ENCODE measurements around the gene ABHD2. TPM values are rescaled to one million over a fixed set of nuclear protein-coding genes. Genes with fewer than 3 reads are reported as not detected.
"Not testable (repeated sequence)": the region's sequence is repeated elsewhere in the genome, so short reads cannot be mapped to it uniquely, and the experiment has no call there.

The ABHD2 gene
- 97.2 TPM for total RNA-seq

DNA sequence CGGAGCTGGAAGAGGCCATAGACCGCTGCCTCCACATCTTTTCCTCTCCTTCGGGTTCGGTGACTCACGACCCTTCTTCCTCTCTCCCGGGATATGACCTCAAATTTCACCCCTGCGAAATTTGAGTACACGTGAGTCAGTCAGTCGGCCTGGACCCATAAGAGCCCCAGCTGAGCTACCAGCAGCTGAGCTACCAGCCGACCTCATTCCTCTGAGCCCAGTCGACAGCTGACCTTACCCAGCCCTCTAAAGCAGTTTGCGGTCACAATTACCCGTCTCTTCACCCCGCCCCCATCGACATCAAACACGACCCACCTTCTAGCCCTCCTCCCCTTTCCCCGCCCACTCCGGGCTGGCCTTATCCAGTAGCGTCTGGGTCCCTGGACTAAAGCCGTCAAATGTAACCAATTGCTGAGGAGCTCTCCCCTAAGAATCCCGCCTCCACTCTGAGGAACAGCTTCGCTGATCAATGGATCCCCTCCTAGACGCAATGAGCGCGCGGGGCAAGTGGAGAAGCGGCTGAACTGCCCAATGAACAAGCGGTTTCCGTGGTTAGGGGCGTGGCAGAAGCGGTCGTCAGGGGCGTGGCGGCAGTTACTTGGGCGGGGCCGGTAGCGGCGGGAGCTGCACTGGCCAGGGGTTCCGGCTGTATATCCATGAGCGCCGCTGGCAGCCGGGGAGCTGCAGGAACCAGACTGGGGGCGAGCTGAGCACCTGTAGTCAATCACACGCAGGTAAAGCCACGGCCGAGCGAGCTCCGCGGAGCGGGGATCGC lies at the start of gene ABHD2:
Gene ABHD2, plus strand, starts transcription at position 627 of the 775 bp plus-strand sequence. CDS start 27,872 bp downstream, outside the sequence.
- Histone ChIP-seq H3K4me1 (ENCODE audit: insufficient read depth, low read length) (peaks cover 51% of the 10 kb centered on the region), H3K27me3 (ENCODE audit: insufficient read depth, low read length) (no peaks in the 10 kb centered on the region), H3K4me3 (ENCODE audit: low read length) (peak within 1 kb of the TSS; percentile 91), H3K9me3 (ENCODE audit: low read depth, low read length) (no peaks in the 10 kb centered on the region)

DNA sequence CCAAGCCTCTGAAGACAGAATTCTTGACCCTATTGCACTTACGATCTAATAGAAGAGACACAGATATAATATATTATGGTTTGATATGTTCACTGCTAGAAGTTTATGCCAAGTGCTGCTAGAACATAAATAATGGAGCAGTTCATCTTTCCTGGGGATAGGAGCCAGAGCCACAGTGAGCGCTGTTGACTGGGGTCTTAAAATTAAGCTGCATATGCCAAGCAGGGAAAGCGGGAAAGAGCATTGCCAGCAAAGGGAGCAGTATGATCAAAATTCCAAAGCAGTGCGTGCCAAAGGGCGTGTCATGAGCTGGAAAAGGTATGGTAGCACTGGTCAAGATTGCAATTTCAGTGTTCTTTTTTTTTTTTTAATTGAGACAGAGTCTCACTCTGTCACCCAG lies 49.1 kb upstream of the ABHD2 start:
- Histone ChIP-seq H3K4me3 (ENCODE audit: low read length) (no peak overlapping the region), H3K4me1 (ENCODE audit: insufficient read depth, low read length) (no peaks in the 10 kb centered on the region), H3K9me3 (ENCODE audit: low read depth, low read length) (no peaks in the 10 kb centered on the region), H3K27me3 (ENCODE audit: insufficient read depth, low read length) (no peaks in the 10 kb centered on the region)

- no peaks in the 10 kb centered on the region for H3K9me3 ChIP-seq (ENCODE audit: low read depth, low read length)
- no peaks in the 10 kb centered on the region for H3K27me3 ChIP-seq (ENCODE audit: insufficient read depth, low read length)
- H3K4me1 ChIP-seq (ENCODE audit: insufficient read depth, low read length): no peaks in the 10 kb centered on the region
- H3K4me3 ChIP-seq (ENCODE audit: low read length): no peak overlapping the region
Measured at GRCh38 chr15:89041507-89041906, 46.7 kb upstream of the ABHD2 start.

GRCh38 chr15:89042387-89042786 lies 45.9 kb upstream of the ABHD2 start:
- H3K9me3 ChIP-seq (ENCODE audit: low read depth, low read length): no peaks in the 10 kb centered on the region
- H3K4me3 ChIP-seq (ENCODE audit: low read length): no peak overlapping the region
- no peaks in the 10 kb centered on the region for H3K4me1 ChIP-seq (ENCODE audit: insufficient read depth, low read length)
- no peaks in the 10 kb centered on the region for H3K27me3 ChIP-seq (ENCODE audit: insufficient read depth, low read length)

- Histone ChIP-seq H3K4me3 (ENCODE audit: low read length) (no peak overlapping the region), H3K9me3 (ENCODE audit: low read depth, low read length) (no peaks in the 10 kb centered on the region)
Measured at GRCh38 chr15:89043031-89044002, 44.9 kb upstream of the ABHD2 start.

GRCh38 chr15:89049016-89049666 lies 39.1 kb upstream of the ABHD2 start:
- H3K27me3 ChIP-seq (ENCODE audit: insufficient read depth, low read length); H3K9me3 ChIP-seq (ENCODE audit: low read depth, low read length); H3K4me1 ChIP-seq (ENCODE audit: insufficient read depth, low read length); H3K4me3 ChIP-seq (ENCODE audit: low read length): not testable (repeated sequence)

More at GRCh38 chr15:89043031-89044002, 44.9 kb upstream of the ABHD2 start:
- no peaks in the 10 kb centered on the region for H3K27me3 ChIP-seq (ENCODE audit: insufficient read depth, low read length)
- no peaks in the 10 kb centered on the region for H3K4me1 ChIP-seq (ENCODE audit: insufficient read depth, low read length)

GRCh38 chr15:89051875-89052274 lies 36.4 kb upstream of the ABHD2 start:
- H3K27me3 ChIP-seq (ENCODE audit: insufficient read depth, low read length): no peaks in the 10 kb centered on the region
- H3K9me3 ChIP-seq (ENCODE audit: low read depth, low read length): no peaks in the 10 kb centered on the region
- no peak overlapping the region for H3K4me3 ChIP-seq (ENCODE audit: low read length)
- H3K4me1 ChIP-seq (ENCODE audit: insufficient read depth, low read length): no peaks in the 10 kb centered on the region

GRCh38 chr15:89052474-89052873 lies 35.8 kb upstream of the ABHD2 start:
- Histone ChIP-seq H3K4me1 (ENCODE audit: insufficient read depth, low read length) (peaks cover 3% of the 10 kb centered on the region), H3K4me3 (ENCODE audit: low read length) (no peak overlapping the region), H3K9me3 (ENCODE audit: low read depth, low read length) (no peaks in the 10 kb centered on the region), H3K27me3 (ENCODE audit: insufficient read depth, low read length) (no peaks in the 10 kb centered on the region)

DNA sequence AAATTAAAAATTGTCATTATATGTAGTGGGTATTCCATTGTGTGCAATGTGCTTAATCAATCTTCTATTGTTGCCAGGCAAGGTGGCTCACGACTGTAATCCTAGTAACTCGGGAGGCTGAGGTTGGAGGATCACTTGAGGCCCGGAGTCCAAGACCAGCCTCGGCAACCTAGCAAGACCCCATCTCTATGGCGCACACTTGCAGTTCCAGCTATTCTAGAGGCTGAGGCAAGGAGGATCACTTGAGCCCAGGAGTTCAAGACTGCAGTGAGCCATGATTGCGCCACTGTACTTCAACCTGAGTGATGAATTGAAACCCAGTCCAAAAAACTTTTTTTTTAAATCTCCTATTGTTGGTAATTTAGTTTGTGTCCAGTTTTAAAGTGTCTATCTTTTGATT lies 33.4 kb upstream of the ABHD2 start:
- Histone ChIP-seq H3K4me3 (ENCODE audit: low read length) (no peak overlapping the region), H3K4me1 (ENCODE audit: insufficient read depth, low read length) (peaks cover 7% of the 10 kb centered on the region), H3K9me3 (ENCODE audit: low read depth, low read length) (no peaks in the 10 kb centered on the region), H3K27me3 (ENCODE audit: insufficient read depth, low read length) (no peaks in the 10 kb centered on the region)

GRCh38 chr15:89057506-89058133 lies 30.6 kb upstream of the ABHD2 start:
- H3K9me3 ChIP-seq (ENCODE audit: low read depth, low read length): no peaks in the 10 kb centered on the region
- H3K4me3 ChIP-seq (ENCODE audit: low read length): no peak overlapping the region

GRCh38 chr15:89058376-89058775 lies 29.9 kb upstream of the ABHD2 start:
- no peaks in the 10 kb centered on the region for H3K9me3 ChIP-seq (ENCODE audit: low read depth, low read length)

More at GRCh38 chr15:89057506-89058133, 30.6 kb upstream of the ABHD2 start:
- Histone ChIP-seq H3K27me3 (ENCODE audit: insufficient read depth, low read length) (no peaks in the 10 kb centered on the region), H3K4me1 (ENCODE audit: insufficient read depth, low read length) (peaks cover 7% of the 10 kb centered on the region)

DNA sequence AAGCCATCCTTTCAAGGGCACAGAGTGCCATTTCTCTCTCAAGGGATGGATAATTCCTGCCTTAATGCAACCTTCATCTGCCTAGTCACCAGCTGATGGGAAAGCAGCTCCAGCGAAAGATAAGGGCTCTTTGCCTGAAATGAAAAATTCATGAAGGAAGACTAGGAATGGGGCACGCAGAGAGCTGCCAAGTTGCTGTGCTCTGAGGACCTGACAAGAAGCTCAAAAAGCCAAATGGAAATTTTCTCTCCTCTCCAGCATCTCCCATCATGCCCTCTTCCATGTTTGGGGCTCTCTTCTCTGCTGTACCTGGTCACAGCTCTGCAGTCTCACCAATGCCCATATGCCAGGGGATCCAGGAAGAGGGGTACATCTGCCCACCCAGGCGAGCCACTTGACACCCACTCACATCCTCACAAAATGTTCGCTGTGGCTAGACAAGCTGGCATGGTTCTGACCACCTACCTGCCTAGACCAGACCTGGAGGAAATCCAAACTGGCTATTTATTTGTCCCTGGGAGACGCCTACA lies 29.3 kb upstream of the ABHD2 start:
- no peaks in the 10 kb centered on the region for H3K9me3 ChIP-seq (ENCODE audit: low read depth, low read length)
- H3K4me3 ChIP-seq (ENCODE audit: low read length): no peak overlapping the region
- H3K4me1 ChIP-seq (ENCODE audit: insufficient read depth, low read length): peaks cover 7% of the 10 kb centered on the region
- no peaks in the 10 kb centered on the region for H3K27me3 ChIP-seq (ENCODE audit: insufficient read depth, low read length)

More at GRCh38 chr15:89058376-89058775, 29.9 kb upstream of the ABHD2 start:
- H3K27me3 ChIP-seq (ENCODE audit: insufficient read depth, low read length): no peaks in the 10 kb centered on the region
- peaks cover 7% of the 10 kb centered on the region for H3K4me1 ChIP-seq (ENCODE audit: insufficient read depth, low read length)
- no peak overlapping the region for H3K4me3 ChIP-seq (ENCODE audit: low read length)

DNA sequence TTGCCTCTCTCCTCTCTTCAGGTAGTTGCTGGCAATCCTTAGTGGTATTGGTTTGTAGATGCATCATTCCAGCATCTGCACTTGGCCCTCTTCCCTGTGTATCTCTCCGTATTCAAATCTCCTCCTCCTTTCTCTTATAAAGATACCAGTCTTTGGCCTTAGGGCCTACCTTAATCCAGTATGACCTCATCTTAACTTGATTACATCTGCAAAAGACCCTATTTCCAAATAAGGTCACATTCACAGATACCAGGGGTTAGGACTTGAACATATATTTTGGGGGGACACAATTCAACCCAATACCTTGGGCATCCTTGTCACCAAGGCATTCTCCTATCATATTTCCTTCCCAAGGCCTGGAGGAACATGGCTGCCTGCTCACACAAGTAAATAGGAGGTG lies 22.0 kb upstream of the ABHD2 start:
- H3K9me3 ChIP-seq (ENCODE audit: low read depth, low read length): peaks cover 11% of the 10 kb centered on the region

GRCh38 chr15:89067751-89068150 lies 20.5 kb upstream of the ABHD2 start:
- H3K4me1 ChIP-seq (ENCODE audit: insufficient read depth, low read length): peaks cover 12% of the 10 kb centered on the region
- H3K27me3 ChIP-seq (ENCODE audit: insufficient read depth, low read length): no peaks in the 10 kb centered on the region
- H3K9me3 ChIP-seq (ENCODE audit: low read depth, low read length): peaks cover 11% of the 10 kb centered on the region
- no peak overlapping the region for H3K4me3 ChIP-seq (ENCODE audit: low read length)

More for the DNA sequence above, 22.0 kb upstream of the ABHD2 start:
- Histone ChIP-seq H3K4me3 (ENCODE audit: low read length) (no peak overlapping the region), H3K27me3 (ENCODE audit: insufficient read depth, low read length) (no peaks in the 10 kb centered on the region), H3K4me1 (ENCODE audit: insufficient read depth, low read length) (peaks cover 12% of the 10 kb centered on the region)
